HFF-Myc (cell line): ENCODE data around the gene NCOR1.
"Not testable (repeated sequence)": the region's sequence is repeated elsewhere in the genome, so short reads cannot be mapped to it uniquely, and the experiment has no call there.

ENCODE experiments used
- DNase-seq: peaks from one replicate; pipeline ENCODE4 v3.0.0-alpha.2; 2011; ENCODE audit warnings: low read depth; ENCODE audit errors: extremely low read depth
- H3K4me3 ChIP-seq: replicated peaks from 2 replicates; pipeline ENCODE4 v1.5.1; 2011; ENCODE audit warnings: low read depth, mild to moderate bottlenecking, control low read depth, low read length
- TF ChIP-seq, protein P1 (sequence below): IDR thresholded peaks from 2 replicates; pipeline ENCODE4 v1.5.1; 2012; ENCODE audit warnings: mild to moderate bottlenecking, low read depth, low read length, control low read depth; ENCODE audit errors: missing control alignments

The NCOR1 gene

GRCh38 chr17:16123531-16123930 lies 91.8 kb downstream of the NCOR1 start:
- DNase-seq = no peak
- H3K4me3 ChIP-seq = no peak overlapping the region
- TF ChIP-seq, protein P1, sequence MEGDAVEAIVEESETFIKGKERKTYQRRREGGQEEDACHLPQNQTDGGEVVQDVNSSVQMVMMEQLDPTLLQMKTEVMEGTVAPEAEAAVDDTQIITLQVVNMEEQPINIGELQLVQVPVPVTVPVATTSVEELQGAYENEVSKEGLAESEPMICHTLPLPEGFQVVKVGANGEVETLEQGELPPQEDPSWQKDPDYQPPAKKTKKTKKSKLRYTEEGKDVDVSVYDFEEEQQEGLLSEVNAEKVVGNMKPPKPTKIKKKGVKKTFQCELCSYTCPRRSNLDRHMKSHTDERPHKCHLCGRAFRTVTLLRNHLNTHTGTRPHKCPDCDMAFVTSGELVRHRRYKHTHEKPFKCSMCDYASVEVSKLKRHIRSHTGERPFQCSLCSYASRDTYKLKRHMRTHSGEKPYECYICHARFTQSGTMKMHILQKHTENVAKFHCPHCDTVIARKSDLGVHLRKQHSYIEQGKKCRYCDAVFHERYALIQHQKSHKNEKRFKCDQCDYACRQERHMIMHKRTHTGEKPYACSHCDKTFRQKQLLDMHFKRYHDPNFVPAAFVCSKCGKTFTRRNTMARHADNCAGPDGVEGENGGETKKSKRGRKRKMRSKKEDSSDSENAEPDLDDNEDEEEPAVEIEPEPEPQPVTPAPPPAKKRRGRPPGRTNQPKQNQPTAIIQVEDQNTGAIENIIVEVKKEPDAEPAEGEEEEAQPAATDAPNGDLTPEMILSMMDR = no peak

DNA sequence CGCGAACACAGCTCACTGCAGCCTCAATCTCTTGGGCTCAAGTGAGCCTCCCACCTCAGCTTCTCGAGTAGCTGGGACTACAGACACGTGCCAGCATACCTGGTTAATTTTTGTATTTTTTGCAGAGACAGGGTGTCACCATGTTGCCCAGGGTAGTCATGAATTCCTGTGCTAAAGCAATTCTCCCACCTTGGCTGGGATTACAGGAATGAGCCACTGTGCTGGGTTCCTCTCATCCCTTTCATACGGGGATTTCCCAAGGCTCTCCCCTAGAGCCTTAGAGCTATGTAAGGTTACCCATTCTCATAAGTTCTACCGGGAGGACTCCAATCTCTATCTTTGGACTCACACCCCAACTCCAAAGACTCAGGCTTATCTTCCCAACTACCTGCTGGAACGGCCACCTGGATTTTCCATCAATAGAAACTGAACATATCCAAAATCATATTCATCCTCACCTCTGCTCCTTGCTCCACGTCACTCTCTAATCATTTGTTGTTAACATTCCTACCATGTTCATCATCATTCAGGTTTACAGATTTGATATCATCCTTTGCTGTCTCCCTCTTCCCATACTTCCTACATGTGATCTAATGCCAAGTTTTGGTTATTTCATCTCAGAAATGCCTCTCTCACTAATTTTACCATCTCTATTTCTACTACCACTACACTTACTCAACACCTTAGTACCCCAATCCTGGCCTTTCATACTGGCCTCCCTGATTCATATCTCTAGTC lies 92.5 kb downstream of the NCOR1 start:
- no peak overlapping the region for H3K4me3 ChIP-seq
- no peak for DNase-seq
- TF ChIP-seq, protein P1 = no peak

GRCh38 chr17:16121915-16122314 lies 93.4 kb downstream of the NCOR1 start:
- no peak overlapping the region for H3K4me3 ChIP-seq
- no peak for DNase-seq
- TF ChIP-seq, protein P1 = no peak

GRCh38 chr17:16120937-16121336 lies 94.4 kb downstream of the NCOR1 start:
- no peak for DNase-seq
- H3K4me3 ChIP-seq = no peak overlapping the region
- TF ChIP-seq, protein P1 = no peak

- H3K4me3 ChIP-seq = no peak overlapping the region
- TF ChIP-seq, protein P1 = no peak
- DNase-seq = no peak
Measured at GRCh38 chr17:16117149-16117548, 98.2 kb downstream of the NCOR1 start.

GRCh38 chr17:16115077-16115698 lies 100.1 kb downstream of the NCOR1 start:
- not testable (repeated sequence) for DNase-seq, H3K4me3 ChIP-seq

DNA sequence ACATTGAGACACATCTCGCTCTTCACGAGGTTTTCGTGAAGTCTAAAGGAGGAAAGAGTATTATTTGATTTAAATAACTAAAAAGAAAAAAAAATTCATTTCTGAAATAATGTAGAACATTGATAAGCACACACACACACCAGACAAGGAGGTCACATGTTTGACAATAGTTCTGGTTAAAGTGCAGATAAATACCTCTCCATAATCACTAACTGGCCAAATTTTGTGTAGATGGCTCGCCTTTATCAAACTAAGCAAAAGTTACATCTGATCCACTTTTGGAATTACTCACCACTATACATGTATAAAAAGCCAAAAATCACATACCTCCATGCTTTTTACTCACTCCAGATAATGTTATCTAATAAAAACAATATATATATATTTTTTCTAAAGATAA lies 106.5 kb downstream of the NCOR1 start:
- TF ChIP-seq, protein P1 = no peak
- H3K4me3 ChIP-seq = no peak overlapping the region
- no peak for DNase-seq
